BE2C (cell line): ENCODE measurements around the gene SELENOM.

Experiments used
- DNase-seq: peaks from one replicate; pipeline ENCODE4 v3.0.0-alpha.2; 2020
- H3K27me3 ChIP-seq: fragments of 250-450 bp; sonication (Bioruptor Pico); 2 replicates; pipeline ENCODE4 v1.5.1; 2020; ENCODE audit warnings: mild to moderate bottlenecking
- H3K36me3 ChIP-seq: fragments of 250-450 bp; sonication (Bioruptor Pico); 2 replicates; pipeline ENCODE4 v1.5.1; 2020; ENCODE audit warnings: mild to moderate bottlenecking
- H3K4me1 ChIP-seq: fragments of 250-450 bp; sonication (Bioruptor Pico); 2 replicates; pipeline ENCODE4 v1.5.1; 2020
- H3K4me3 ChIP-seq: 2 replicates; pipeline ENCODE4 v1.5.1; 2011; ENCODE audit warnings: low read depth, low read length
- H3K9me3 ChIP-seq: fragments of 250-450 bp; sonication (Bioruptor Pico); 2 replicates; pipeline ENCODE4 v1.5.1; 2020
- CTCF ChIP-seq: IDR thresholded peaks from 2 replicates; pipeline ENCODE4 v1.5.1; 2012; ENCODE audit warnings: mild to moderate bottlenecking, low read depth, low read length

SELENOM gene

GRCh38 chr22:31128156-31128555 lies 20.8 kb upstream of the SELENOM start:
- Histone ChIP-seq H3K4me3 (no peak overlapping the region), H3K9me3 (no peaks in the 10 kb centered on the region), H3K36me3 (no peaks in the 10 kb centered on the region), H3K27me3 (no peaks in the 10 kb centered on the region), H3K4me1 (peaks cover 15% of the 10 kb centered on the region)
- no peak for TF ChIP-seq CTCF
- DNase-seq = no peak

GRCh38 chr22:31127181-31127772 lies 19.9 kb upstream of the SELENOM start:
- Histone ChIP-seq H3K27me3 (no peaks in the 10 kb centered on the region), H3K9me3 (no peaks in the 10 kb centered on the region), H3K4me1 (peaks cover 15% of the 10 kb centered on the region), H3K36me3 (no peaks in the 10 kb centered on the region), H3K4me3 (peak overlapping the region; percentile 19)
- peak; percentile 93 for DNase-seq
- no peak for TF ChIP-seq CTCF

- Histone ChIP-seq H3K27me3 (no peaks in the 10 kb centered on the region), H3K36me3 (no peaks in the 10 kb centered on the region), H3K4me1 (peaks cover 15% of the 10 kb centered on the region), H3K9me3 (no peaks in the 10 kb centered on the region), H3K4me3 (peak overlapping the region; percentile 19)
- no peak for DNase-seq
- no peak for TF ChIP-seq CTCF
These were observed 19.5 kb upstream of the SELENOM start for GRCh38 chr22:31126869-31127175.

- Histone ChIP-seq H3K4me1 (peaks cover 15% of the 10 kb centered on the region), H3K9me3 (no peaks in the 10 kb centered on the region), H3K4me3 (no peak overlapping the region), H3K36me3 (no peaks in the 10 kb centered on the region), H3K27me3 (no peaks in the 10 kb centered on the region)
- TF ChIP-seq CTCF = no peak
- no peak for DNase-seq
These were observed 18.9 kb upstream of the SELENOM start for GRCh38 chr22:31126128-31126868.

- no peak for TF ChIP-seq CTCF
- Histone ChIP-seq H3K9me3 (no peaks in the 10 kb centered on the region), H3K36me3 (no peaks in the 10 kb centered on the region), H3K27me3 (no peaks in the 10 kb centered on the region), H3K4me3 (no peak overlapping the region), H3K4me1 (peaks cover 15% of the 10 kb centered on the region)
- no peak for DNase-seq
These were observed 18.3 kb upstream of the SELENOM start for GRCh38 chr22:31125521-31126117.
